ENCODE data around the gene RERE. TPM values are rescaled to one million over a fixed set of nuclear protein-coding genes. Genes with fewer than 3 reads are reported as not detected.

Gene RERE
- total RNA-seq, 2 experiments from 2014 or later, result 73.1 to 211 TPM

GRCh38 chr1:8591569-8591968 lies 225.9 kb downstream of the RERE start:
- Histone ChIP-seq H3K4me3 (ENCODE audit: low read depth, low read length, poor library complexity, severe bottlenecking) (no peak overlapping the region), H2AFZ (ENCODE audit: low read length) (no peak overlapping the region), H3K36me3 (ENCODE audit: insufficient read depth, low read length) (peaks cover 9% of the 10 kb centered on the region; the same call in 1 of the 2 replicates), H3K4me1 (ENCODE audit: insufficient read depth, low read length, poor library complexity, severe bottlenecking) (no peaks in the 10 kb centered on the region), H3K9me2 (ENCODE audit: insufficient read depth, low read length) (no peaks in the 10 kb centered on the region), H3K79me2 (ENCODE audit: insufficient read depth, low read depth, low read length) (no peaks in the 10 kb centered on the region), H3K9me3 (ENCODE audit: low read length) (0 out of 2 replicates have a peak, but pooled peaks cover 6% of the 10 kb centered on the region), H3K27ac (ENCODE audit: low read depth, low read length, poor library complexity, severe bottlenecking) (no peak overlapping the region), H3K4me2 (ENCODE audit: low read length) (no peak overlapping the region), H4K20me1 (ENCODE audit: insufficient read depth, low read length) (no peaks in the 10 kb centered on the region)
- TF ChIP-seq EZH2phosphoT487 (IDR thresholded peaks at IDR 0.05; ENCODE audit: borderline replicate concordance, low read depth, low read length), result no peak
- no peak for TF ChIP-seq CTCF (conservative IDR thresholded peaks at IDR 0.05; ENCODE audit: low read length)
- no peak for DNase-seq (ENCODE audit: low spot score)
- no TSS peak for BruUV-seq (replicated peaks)
- ChIA-PET POLR2A (no interaction called here), CTCF (ENCODE audit: unreplicated experiment) (no interaction called here)
- intact Hi-C loops (cut with micrococcal nuclease; ENCODE audit: unreplicated experiment), result no loop called here

DNA sequence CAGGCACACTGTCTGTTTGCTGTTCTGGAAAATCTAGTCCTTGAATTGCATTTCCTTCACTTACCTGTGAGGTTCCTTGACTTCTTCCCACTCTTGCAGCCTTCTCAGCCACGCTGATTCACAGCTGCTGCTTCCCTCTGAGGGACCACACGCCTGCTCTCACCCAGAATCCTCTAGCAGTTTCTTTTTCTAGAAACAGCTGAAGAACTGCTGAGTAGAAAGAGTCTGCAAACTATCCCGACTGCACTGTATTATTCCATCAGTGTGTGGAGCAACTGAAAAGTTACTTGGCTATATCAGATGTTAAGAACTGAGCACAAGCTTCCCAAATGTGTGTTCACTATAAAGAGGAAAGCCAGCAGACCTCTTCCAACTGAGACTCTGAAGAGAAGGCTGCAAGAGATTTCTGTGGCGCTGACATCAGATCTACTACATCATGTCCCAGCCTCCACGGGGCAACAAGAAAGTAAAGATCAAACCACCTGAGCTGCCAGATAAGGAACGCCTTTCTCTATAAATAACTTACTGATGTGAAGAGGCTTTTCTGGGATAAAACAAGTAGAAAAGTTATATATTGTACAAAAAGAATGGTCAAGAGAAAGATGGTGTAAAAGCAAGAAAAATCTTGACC lies 226.6 kb downstream of the RERE start:
- intact Hi-C loops (cut with micrococcal nuclease; ENCODE audit: unreplicated experiment), result no loop called here
- Histone ChIP-seq H3K9me2 (ENCODE audit: insufficient read depth, low read length) (no peaks in the 10 kb centered on the region), H4K20me1 (ENCODE audit: insufficient read depth, low read length) (no peaks in the 10 kb centered on the region), H3K27ac (ENCODE audit: low read depth, low read length, poor library complexity, severe bottlenecking) (no peak overlapping the region), H3K9me3 (ENCODE audit: low read length) (0 out of 2 replicates have a peak, but pooled peaks cover 6% of the 10 kb centered on the region), H3K4me3 (ENCODE audit: low read depth, low read length, poor library complexity, severe bottlenecking) (no peak overlapping the region), H3K79me2 (ENCODE audit: insufficient read depth, low read depth, low read length) (no peaks in the 10 kb centered on the region), H3K36me3 (ENCODE audit: insufficient read depth, low read length) (peaks cover 9% of the 10 kb centered on the region; the same call in 1 of the 2 replicates), H3K4me2 (ENCODE audit: low read length) (no peak overlapping the region), H2AFZ (ENCODE audit: low read length) (no peak overlapping the region), H3K4me1 (ENCODE audit: insufficient read depth, low read length, poor library complexity, severe bottlenecking) (no peaks in the 10 kb centered on the region)
- ChIA-PET CTCF (ENCODE audit: unreplicated experiment) (no interaction called here), POLR2A (no interaction called here)
- no peak for DNase-seq (ENCODE audit: low spot score)
- TF ChIP-seq EZH2phosphoT487 (IDR thresholded peaks at IDR 0.05; ENCODE audit: borderline replicate concordance, low read depth, low read length), result no peak
- no peak for TF ChIP-seq CTCF (conservative IDR thresholded peaks at IDR 0.05; ENCODE audit: low read length)
- no TSS peak for BruUV-seq (replicated peaks)

DNA sequence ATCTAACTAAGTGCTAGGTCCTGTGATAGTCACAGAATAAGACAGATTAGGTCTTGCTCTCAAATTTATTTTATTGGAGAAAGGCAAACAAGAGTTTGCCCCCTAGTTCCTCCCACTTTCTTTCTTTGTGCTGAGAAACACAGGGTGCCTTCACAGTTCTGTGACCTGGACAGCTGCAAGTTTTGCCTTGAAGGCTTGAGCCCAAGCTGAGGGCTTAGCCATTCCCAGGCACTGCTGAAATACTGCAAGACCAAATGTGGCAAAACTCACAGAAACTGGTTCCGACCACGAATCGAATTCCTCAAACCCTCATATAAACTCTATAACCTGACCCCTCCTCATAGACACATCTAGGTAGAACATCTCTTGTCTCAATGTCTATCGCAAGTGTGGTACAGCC lies 227.9 kb downstream of the RERE start:
- no TSS peak for BruUV-seq (replicated peaks)
- Histone ChIP-seq H4K20me1 (ENCODE audit: insufficient read depth, low read length) (no peaks in the 10 kb centered on the region), H3K9me2 (ENCODE audit: insufficient read depth, low read length) (no peaks in the 10 kb centered on the region), H3K4me2 (ENCODE audit: low read length) (no peak overlapping the region), H3K4me1 (ENCODE audit: insufficient read depth, low read length, poor library complexity, severe bottlenecking) (no peaks in the 10 kb centered on the region), H3K27ac (ENCODE audit: low read depth, low read length, poor library complexity, severe bottlenecking) (no peak overlapping the region), H2AFZ (ENCODE audit: low read length) (no peak overlapping the region), H3K4me3 (ENCODE audit: low read depth, low read length, poor library complexity, severe bottlenecking) (no peak overlapping the region), H3K9me3 (ENCODE audit: low read length) (0 out of 2 replicates have a peak, but pooled peaks cover 6% of the 10 kb centered on the region), H3K36me3 (ENCODE audit: insufficient read depth, low read length) (peaks cover 9% of the 10 kb centered on the region; the same call in 1 of the 2 replicates), H3K79me2 (ENCODE audit: insufficient read depth, low read depth, low read length) (no peaks in the 10 kb centered on the region)
- ChIA-PET CTCF (ENCODE audit: unreplicated experiment) (no interaction called here), POLR2A (interaction anchor here (0.6 to 1.1 kb wide), 2 partner anchors 11 to 35 kb away, joined by 3 to 4 read pairs; no protein-coding TSS in a partner anchor)
- intact Hi-C loops (cut with micrococcal nuclease; ENCODE audit: unreplicated experiment), result no loop called here
- TF ChIP-seq EZH2phosphoT487 (IDR thresholded peaks at IDR 0.05; ENCODE audit: borderline replicate concordance, low read depth, low read length) (no peak), CTCF (conservative IDR thresholded peaks at IDR 0.05; ENCODE audit: low read length) (no peak)
- no peak for DNase-seq (ENCODE audit: low spot score)

Data from OCI-LY7 (cell line).